GM12892 (cell line): Measurements from ENCODE around the gene PLXDC1.

Experiments
- POLR2A ChIP-seq: IDR thresholded peaks from 2 replicates; pipeline ENCODE4 v1.6.1; 2011; ENCODE audit warnings: low read depth, low read length, control low read depth
- POLR2AphosphoS5 ChIP-seq: IDR thresholded peaks from 2 replicates; pipeline ENCODE4 v1.6.1; 2011; ENCODE audit warnings: low read depth, low read length, control low read depth

DNA sequence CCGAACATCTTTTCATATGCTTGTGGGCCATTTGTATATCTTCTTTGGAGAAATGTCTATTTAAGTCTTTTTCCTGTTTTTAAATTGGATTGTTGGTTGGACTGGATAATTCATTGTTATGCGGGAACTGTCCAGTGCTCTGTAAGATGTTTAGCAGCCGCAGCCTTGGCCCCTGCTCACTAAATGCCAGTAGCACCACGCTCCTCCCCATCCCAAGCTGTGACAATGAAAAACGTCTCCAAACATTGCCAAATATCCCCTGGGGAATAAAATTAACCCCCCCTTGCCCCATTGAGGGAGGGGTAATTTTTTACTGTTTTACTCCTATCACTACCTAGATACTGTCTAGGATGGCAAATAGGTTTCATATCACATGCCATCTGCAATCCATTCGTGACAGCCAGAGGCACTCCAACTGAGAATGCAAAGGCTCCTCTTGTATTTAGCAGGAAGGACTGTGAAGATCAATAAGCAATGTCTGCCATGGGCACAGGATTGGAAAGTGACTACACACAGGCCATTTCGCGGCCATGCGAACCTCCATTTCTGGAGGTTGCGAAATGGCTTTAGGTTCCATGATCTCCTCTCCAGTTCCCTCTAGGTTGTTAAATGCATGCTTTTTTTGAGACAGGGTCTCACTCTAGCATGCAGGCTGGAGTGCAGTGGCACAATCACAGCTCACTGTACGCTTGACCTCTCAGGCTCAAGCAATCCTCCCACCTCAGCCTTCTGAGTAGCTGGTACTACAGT lies 9.3 kb downstream of the PLXDC1 start:
- TF ChIP-seq POLR2AphosphoS5 = no peak
- TF ChIP-seq POLR2A = no peak
